Body of pancreas (tissue), 4 donors: ENCODE measurements around the gene ATG2B.

Experiments used
- POLR2A ChIP-seq, 3 donors: fragments of 450-650 bp; IDR thresholded peaks; one replicate each; pipeline ENCODE4 v1.6.1; 2016; ENCODE audit warnings: antibody characterized with exemption in 3 of 3, mild to moderate bottlenecking in 2 of 3
- TF ChIP-seq, protein P1 (sequence below), 7 experiments: fragments of 450-650 bp in 4 of 7; fragments of 200-600 bp in 3 of 7; sonication (generic) in 3 of 7; IDR thresholded peaks; one replicate each; pipeline ENCODE4 v1.5.1; 2016 to 2019; ENCODE audit warnings: antibody characterized with exemption in 7 of 7

GRCh38 chr14:96257900-96258299, 105.2 kb downstream of the ATG2B start:
- no peak for TF ChIP-seq POLR2A (IDR thresholded peaks at IDR 0.05)
- TF ChIP-seq, protein P1, sequence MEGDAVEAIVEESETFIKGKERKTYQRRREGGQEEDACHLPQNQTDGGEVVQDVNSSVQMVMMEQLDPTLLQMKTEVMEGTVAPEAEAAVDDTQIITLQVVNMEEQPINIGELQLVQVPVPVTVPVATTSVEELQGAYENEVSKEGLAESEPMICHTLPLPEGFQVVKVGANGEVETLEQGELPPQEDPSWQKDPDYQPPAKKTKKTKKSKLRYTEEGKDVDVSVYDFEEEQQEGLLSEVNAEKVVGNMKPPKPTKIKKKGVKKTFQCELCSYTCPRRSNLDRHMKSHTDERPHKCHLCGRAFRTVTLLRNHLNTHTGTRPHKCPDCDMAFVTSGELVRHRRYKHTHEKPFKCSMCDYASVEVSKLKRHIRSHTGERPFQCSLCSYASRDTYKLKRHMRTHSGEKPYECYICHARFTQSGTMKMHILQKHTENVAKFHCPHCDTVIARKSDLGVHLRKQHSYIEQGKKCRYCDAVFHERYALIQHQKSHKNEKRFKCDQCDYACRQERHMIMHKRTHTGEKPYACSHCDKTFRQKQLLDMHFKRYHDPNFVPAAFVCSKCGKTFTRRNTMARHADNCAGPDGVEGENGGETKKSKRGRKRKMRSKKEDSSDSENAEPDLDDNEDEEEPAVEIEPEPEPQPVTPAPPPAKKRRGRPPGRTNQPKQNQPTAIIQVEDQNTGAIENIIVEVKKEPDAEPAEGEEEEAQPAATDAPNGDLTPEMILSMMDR (IDR thresholded peaks at IDR 0.05) = no peak
